C4-2B (cell line): ENCODE measurements around the gene SAP30L.

Source experiments
- H3K27ac ChIP-seq: fragments of 450-650 bp; 2 replicates; pipeline ENCODE4 v1.5.1; 2017
- ZFX ChIP-seq: fragments of 450-650 bp; IDR thresholded peaks from 2 replicates; pipeline ENCODE4 v1.6.1; 2017
- TF ChIP-seq, protein P1 (sequence below): fragments of 450-650 bp; conservative IDR thresholded peaks from 2 replicates; pipeline ENCODE4 v1.5.1; 2017; ENCODE audit warnings: mild to moderate bottlenecking

The SAP30L gene

DNA sequence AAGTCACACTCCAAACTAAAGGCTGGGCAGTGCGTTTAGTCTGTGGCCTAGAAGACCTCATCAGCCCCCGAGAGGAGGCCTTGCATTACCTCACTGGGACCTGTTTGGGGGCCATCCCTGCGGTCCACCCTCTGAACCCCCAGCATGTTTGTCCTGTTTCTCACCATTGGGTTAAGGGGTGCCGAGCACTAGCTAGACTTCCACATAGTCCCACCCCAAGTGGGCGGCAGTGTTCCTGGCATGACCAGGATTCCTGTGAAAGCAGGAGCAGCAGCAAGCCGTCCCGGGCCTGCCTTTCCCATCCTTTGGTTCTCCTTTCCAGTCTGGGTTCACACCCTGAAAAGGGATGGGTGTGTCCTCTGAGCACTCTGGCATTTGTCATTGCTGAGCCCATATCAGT lies 26.6 kb upstream of the SAP30L start:
- TF ChIP-seq ZFX, result no peak
- TF ChIP-seq, protein P1, sequence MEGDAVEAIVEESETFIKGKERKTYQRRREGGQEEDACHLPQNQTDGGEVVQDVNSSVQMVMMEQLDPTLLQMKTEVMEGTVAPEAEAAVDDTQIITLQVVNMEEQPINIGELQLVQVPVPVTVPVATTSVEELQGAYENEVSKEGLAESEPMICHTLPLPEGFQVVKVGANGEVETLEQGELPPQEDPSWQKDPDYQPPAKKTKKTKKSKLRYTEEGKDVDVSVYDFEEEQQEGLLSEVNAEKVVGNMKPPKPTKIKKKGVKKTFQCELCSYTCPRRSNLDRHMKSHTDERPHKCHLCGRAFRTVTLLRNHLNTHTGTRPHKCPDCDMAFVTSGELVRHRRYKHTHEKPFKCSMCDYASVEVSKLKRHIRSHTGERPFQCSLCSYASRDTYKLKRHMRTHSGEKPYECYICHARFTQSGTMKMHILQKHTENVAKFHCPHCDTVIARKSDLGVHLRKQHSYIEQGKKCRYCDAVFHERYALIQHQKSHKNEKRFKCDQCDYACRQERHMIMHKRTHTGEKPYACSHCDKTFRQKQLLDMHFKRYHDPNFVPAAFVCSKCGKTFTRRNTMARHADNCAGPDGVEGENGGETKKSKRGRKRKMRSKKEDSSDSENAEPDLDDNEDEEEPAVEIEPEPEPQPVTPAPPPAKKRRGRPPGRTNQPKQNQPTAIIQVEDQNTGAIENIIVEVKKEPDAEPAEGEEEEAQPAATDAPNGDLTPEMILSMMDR, result no peak
- H3K27ac ChIP-seq, result no peak overlapping the region

GRCh38 chr5:154421868-154422267 lies 23.9 kb upstream of the SAP30L start:
- H3K27ac ChIP-seq, result no peak overlapping the region
- TF ChIP-seq, protein P1, result peak; percentile 19; the same call in 1 of the 2 replicates
- no peak for TF ChIP-seq ZFX

DNA sequence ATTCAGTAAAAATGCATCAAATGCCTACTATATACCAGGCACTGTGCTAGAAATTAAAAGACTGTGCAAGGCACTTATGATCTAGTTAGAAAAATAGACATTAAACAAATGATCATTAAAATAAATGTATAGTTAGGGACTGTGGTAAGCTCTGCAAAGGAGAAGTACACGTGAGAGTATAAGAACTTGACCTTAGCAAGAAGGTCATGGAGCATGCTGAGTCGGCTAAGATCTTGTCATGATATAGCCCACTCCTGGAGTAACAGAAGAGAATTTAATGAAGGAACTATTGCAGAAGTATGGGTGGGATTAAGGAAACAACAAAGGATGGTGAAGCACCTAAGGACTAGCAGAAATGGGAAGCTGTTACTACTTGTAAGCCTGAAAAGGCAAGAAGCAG lies 23.5 kb upstream of the SAP30L start:
- no peak for TF ChIP-seq ZFX
- TF ChIP-seq, protein P1, result no peak
- no peak overlapping the region for H3K27ac ChIP-seq

GRCh38 chr5:154428208-154428607 lies 17.6 kb upstream of the SAP30L start:
- H3K27ac ChIP-seq, result no peak overlapping the region
- no peak for TF ChIP-seq ZFX
- TF ChIP-seq, protein P1, result no peak

GRCh38 chr5:154429341-154429740 lies 16.5 kb upstream of the SAP30L start:
- TF ChIP-seq, protein P1, result no peak
- no peak overlapping the region for H3K27ac ChIP-seq

DNA sequence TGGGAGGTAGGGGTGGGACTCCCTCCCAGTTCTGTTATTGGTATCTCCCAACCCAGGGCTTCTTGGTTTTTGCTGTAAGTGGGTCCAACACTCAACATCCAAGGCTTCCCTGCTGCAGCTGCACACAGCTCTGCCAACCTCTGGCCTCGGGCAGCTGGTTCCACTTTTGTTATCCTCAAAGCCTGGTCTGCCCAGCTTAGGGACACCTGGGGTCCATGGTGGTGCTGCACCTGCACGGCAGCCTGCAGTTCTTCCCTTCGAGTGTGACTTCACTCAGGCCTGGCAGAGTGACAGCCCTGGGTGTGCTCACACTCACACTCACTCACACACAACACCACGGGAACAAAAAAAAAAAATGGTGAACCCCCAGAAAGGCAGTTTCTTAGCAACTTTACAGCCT lies 15.3 kb upstream of the SAP30L start:
- TF ChIP-seq, protein P1, result no peak
- no peak for TF ChIP-seq ZFX

DNA sequence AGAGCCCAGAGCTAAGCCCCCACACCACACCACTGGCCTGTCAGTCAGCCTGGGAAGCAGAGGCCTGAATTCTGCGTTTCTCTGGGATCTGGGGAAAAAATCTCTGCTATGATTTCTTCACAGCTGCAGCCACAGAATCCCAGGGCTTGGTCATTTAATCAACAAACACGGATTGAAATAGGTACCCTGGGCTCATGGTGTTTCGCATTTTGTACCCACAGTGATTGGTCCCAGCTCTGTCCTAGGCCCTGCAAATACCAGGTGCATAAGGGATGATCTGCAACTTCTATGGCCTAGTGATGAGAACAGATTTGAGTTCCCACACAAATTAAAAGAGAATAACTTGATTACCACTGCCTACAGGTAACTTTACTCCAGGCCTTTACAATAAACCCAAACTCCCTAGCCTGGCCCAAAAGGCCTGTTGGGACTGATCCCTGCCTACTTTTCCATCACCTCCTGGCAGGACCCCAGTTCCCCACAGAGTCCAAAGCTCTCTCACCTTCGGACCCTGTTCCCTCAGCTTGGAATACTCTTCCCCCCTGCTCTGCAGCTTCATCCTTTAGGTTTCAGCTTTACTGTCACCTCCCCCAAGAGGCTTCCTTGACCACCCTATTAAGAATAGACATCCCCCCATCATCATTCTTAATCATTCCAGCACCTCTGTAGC lies 14.7 kb upstream of the SAP30L start:
- no peak overlapping the region for H3K27ac ChIP-seq
- TF ChIP-seq, protein P1, result no peak
- TF ChIP-seq ZFX, result no peak

More for the DNA sequence above, 15.3 kb upstream of the SAP30L start:
- no peak overlapping the region for H3K27ac ChIP-seq
